ENCODE results near the gene CEP112.

DNA sequence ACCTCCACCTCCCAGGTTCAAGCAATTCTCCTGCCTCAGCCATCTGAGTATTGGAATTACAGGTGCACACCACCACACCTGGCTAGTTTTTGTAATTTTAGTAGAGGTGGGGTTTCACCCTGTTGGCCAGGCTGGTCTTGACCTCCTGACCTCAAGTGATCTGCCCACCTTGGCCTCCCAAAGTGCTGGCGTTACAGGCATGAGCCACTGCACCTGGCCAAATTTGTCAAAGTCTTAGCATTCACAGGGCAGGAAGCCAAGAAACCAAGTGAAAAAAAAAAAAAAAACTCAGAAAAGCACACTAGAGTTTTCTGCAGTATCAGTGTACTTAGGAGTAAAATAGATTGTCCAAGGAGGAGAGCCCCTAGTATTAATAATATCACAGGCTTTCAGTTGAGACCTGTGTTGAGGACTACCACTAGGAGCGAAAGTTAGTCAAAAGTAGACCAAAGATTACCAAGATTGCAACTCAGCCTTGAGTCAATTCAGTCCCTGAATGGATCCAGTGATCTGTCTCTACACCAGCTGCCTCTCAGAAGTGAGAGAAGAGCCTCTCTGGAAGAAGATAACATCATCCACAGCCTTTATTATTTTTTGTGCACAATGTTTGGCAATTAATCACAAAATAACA is 159.7 kb downstream of the CEP112 start:
- TF ChIP-seq, protein P1, sequence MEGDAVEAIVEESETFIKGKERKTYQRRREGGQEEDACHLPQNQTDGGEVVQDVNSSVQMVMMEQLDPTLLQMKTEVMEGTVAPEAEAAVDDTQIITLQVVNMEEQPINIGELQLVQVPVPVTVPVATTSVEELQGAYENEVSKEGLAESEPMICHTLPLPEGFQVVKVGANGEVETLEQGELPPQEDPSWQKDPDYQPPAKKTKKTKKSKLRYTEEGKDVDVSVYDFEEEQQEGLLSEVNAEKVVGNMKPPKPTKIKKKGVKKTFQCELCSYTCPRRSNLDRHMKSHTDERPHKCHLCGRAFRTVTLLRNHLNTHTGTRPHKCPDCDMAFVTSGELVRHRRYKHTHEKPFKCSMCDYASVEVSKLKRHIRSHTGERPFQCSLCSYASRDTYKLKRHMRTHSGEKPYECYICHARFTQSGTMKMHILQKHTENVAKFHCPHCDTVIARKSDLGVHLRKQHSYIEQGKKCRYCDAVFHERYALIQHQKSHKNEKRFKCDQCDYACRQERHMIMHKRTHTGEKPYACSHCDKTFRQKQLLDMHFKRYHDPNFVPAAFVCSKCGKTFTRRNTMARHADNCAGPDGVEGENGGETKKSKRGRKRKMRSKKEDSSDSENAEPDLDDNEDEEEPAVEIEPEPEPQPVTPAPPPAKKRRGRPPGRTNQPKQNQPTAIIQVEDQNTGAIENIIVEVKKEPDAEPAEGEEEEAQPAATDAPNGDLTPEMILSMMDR (CRISPR knock-in tag; IDR thresholded peaks at IDR 0.05) = no peak
- no peak for TF ChIP-seq MEF2D (CRISPR knock-in tag; IDR thresholded peaks at IDR 0.05)
- TF ChIP-seq, protein P2, sequence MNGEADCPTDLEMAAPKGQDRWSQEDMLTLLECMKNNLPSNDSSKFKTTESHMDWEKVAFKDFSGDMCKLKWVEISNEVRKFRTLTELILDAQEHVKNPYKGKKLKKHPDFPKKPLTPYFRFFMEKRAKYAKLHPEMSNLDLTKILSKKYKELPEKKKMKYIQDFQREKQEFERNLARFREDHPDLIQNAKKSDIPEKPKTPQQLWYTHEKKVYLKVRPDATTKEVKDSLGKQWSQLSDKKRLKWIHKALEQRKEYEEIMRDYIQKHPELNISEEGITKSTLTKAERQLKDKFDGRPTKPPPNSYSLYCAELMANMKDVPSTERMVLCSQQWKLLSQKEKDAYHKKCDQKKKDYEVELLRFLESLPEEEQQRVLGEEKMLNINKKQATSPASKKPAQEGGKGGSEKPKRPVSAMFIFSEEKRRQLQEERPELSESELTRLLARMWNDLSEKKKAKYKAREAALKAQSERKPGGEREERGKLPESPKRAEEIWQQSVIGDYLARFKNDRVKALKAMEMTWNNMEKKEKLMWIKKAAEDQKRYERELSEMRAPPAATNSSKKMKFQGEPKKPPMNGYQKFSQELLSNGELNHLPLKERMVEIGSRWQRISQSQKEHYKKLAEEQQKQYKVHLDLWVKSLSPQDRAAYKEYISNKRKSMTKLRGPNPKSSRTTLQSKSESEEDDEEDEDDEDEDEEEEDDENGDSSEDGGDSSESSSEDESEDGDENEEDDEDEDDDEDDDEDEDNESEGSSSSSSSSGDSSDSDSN (CRISPR knock-in tag; IDR thresholded peaks at IDR 0.05) = no peak
- no peak for TF ChIP-seq KDM1A (CRISPR knock-in tag; IDR thresholded peaks at IDR 0.05)
- TF ChIP-seq ZNF432 (CRISPR knock-in tag; IDR thresholded peaks at IDR 0.05; ENCODE audit: borderline replicate concordance) = no peak
- TF ChIP-seq ETV6 (CRISPR knock-in tag; conservative IDR thresholded peaks at IDR 0.05) = no peak

Data from HepG2 (cell line).